ENCODE measurements around the gene NRAP.

Gene NRAP

DNA sequence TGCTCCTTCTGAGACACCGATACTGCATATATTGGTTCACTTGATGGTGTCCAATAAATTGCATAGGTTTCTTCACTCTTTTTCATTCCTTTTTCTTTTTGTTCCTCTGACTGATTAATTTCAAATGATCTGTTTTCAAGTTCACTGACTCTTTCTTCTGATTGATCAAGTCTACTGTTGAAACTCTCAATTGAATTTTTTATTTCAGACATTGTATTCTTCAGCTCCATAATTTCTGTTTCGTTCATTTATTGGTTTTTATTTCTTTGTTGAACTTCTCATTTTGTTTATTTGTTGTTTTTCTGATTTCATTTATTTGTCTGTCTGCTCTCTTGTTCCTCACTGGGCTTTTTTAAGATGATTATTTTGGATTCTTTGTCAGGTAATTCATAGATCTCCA, 29.5 kb upstream of the NRAP start:
- Histone ChIP-seq H3K36me3 (replicated peaks) (peaks cover 6% of the 10 kb centered on the region; the same call in 1 of the 2 replicates), H3K4me1 (no peaks in the 10 kb centered on the region), H3K27me3 (ENCODE audit: low read depth) (no peaks in the 10 kb centered on the region), H3K4me3 (no peak overlapping the region), H3K9me3 (peaks cover 11% of the 10 kb centered on the region)
- DNase-seq (ENCODE audit: low spot score in 2 of 2), result no peak
- in situ Hi-C loops (cut with MboI; ENCODE audit: low sequenced_read_pairs), result no loop called here

DNA sequence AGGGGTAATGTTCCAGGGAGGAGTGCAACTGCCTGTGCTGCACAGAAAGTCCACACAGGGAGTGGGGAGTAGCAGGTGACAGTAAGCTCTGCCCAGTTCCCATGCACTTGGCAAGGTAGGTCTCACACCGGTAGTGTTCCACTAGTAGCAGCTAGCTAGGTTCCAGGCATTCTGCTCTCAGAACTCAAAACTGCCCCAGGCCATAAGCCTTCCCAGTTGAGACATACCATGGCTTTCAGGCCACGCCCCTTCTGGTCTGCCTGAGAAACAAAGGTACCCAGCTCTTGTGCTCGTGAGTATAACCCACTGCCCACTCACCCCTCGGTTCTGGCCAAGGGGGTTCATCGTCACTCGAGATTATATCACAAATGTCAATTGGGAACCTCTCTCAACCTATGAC, 28.4 kb upstream of the NRAP start:
- DNase-seq (ENCODE audit: low spot score in 2 of 2), result no peak
- Histone ChIP-seq H3K9me3 (peaks cover 11% of the 10 kb centered on the region), H3K36me3 (replicated peaks) (no peaks in the 10 kb centered on the region), H3K27me3 (ENCODE audit: low read depth) (no peaks in the 10 kb centered on the region), H3K4me1 (no peaks in the 10 kb centered on the region), H3K4me3 (no peak overlapping the region)
- in situ Hi-C loops (cut with MboI; ENCODE audit: low sequenced_read_pairs), result no loop called here

- Histone ChIP-seq H3K4me1 (no peaks in the 10 kb centered on the region), H3K36me3 (replicated peaks) (no peaks in the 10 kb centered on the region), H3K9me3 (peaks cover 11% of the 10 kb centered on the region), H3K4me3 (no peak overlapping the region), H3K27me3 (ENCODE audit: low read depth) (no peaks in the 10 kb centered on the region)
- in situ Hi-C loops (cut with MboI; ENCODE audit: low sequenced_read_pairs), result no loop called here
- no peak for DNase-seq (ENCODE audit: low spot score in 2 of 2)
These were observed 27.5 kb upstream of the NRAP start for GRCh38 chr10:113691381-113691780.

- no peak for DNase-seq (ENCODE audit: low spot score in 2 of 2)
- Histone ChIP-seq H3K9me3 (peaks cover 11% of the 10 kb centered on the region), H3K4me1 (no peaks in the 10 kb centered on the region), H3K36me3 (replicated peaks) (no peaks in the 10 kb centered on the region), H3K27me3 (ENCODE audit: low read depth) (no peaks in the 10 kb centered on the region), H3K4me3 (no peak overlapping the region)
- in situ Hi-C loops (cut with MboI; ENCODE audit: low sequenced_read_pairs), result no loop called here
These were observed 26.9 kb upstream of the NRAP start for GRCh38 chr10:113690749-113691148.

- no peaks in the 10 kb centered on the region for H3K4me1 ChIP-seq
- H3K9me3 ChIP-seq, result peaks cover 11% of the 10 kb centered on the region
- no peaks in the 10 kb centered on the region for H3K27me3 ChIP-seq (ENCODE audit: low read depth)
- no peaks in the 10 kb centered on the region for H3K36me3 ChIP-seq (replicated peaks)
- no peak overlapping the region for H3K4me3 ChIP-seq
- in situ Hi-C loops (cut with MboI; ENCODE audit: low sequenced_read_pairs), result no loop called here
- DNase-seq (ENCODE audit: low spot score in 2 of 2), result no peak
These were observed 25.7 kb upstream of the NRAP start for GRCh38 chr10:113689574-113689973.

GRCh38 chr10:113689057-113689456, 25.2 kb upstream of the NRAP start:
- Histone ChIP-seq H3K9me3 (peaks cover 11% of the 10 kb centered on the region), H3K36me3 (replicated peaks) (no peaks in the 10 kb centered on the region), H3K27me3 (ENCODE audit: low read depth) (no peaks in the 10 kb centered on the region), H3K4me3 (no peak overlapping the region), H3K4me1 (no peaks in the 10 kb centered on the region)
- in situ Hi-C loops (cut with MboI; ENCODE audit: low sequenced_read_pairs), result no loop called here
- DNase-seq (ENCODE audit: low spot score in 2 of 2), result no peak

- H3K4me1 ChIP-seq, result no peaks in the 10 kb centered on the region
- in situ Hi-C loops (cut with MboI; ENCODE audit: low sequenced_read_pairs), result no loop called here
- no peaks in the 10 kb centered on the region for H3K36me3 ChIP-seq (replicated peaks)
- no peak for DNase-seq (ENCODE audit: low spot score in 2 of 2)
- H3K9me3 ChIP-seq, result no peaks in the 10 kb centered on the region
- no peak overlapping the region for H3K4me3 ChIP-seq
- no peaks in the 10 kb centered on the region for H3K27me3 ChIP-seq (ENCODE audit: low read depth)
These were observed 23.2 kb upstream of the NRAP start for GRCh38 chr10:113687037-113687436.

DNA sequence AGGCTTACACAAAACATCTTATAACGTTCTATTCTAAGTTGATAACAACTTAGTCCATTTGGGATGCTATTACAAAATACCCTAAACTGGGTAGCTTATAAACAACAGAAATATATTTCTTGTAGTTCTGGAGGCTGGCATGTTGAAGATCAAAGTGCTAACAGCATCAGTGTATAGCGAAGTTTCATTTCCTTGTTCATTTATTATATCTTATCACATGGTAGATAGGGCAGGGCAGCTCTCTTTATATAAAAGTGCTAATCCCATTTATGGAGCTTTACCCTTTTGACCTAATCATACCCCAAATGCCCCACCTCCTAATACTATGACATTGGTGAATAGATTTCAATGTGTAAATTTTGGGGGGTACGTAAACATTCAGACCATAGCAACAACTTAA, 22.2 kb upstream of the NRAP start:
- no peaks in the 10 kb centered on the region for H3K36me3 ChIP-seq (replicated peaks)
- no peak overlapping the region for H3K4me3 ChIP-seq
- H3K9me3 ChIP-seq, result no peaks in the 10 kb centered on the region
- DNase-seq (ENCODE audit: low spot score in 2 of 2), result no peak
- in situ Hi-C loops (cut with MboI; ENCODE audit: low sequenced_read_pairs), result no loop called here
- H3K27me3 ChIP-seq (ENCODE audit: low read depth), result no peaks in the 10 kb centered on the region
- peaks cover under 1% of the 10 kb centered on the region; the same call in 1 of the 2 replicates for H3K4me1 ChIP-seq

DNA sequence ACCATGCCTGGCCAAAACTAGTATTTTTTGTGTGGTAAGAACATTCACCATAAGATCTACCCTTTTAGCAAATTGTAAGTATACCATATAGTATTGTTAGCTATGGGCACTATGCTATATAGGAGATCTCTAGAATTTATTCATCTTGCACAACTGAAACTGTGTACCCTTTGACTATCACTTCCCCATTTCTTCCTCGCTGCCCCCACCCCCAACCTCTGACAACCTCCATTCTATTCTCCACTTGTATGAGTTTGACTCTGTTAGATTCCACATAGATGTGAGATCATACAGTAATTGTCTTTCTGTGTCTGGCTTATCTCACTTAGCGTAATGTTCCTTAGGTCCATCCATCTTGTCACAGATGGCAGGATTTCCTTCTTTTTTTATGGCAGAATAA, 19.5 kb upstream of the NRAP start:
- no peak for DNase-seq (ENCODE audit: low spot score in 2 of 2)
- Histone ChIP-seq H3K9me3 (no peaks in the 10 kb centered on the region), H3K4me3 (no peak overlapping the region), H3K36me3 (replicated peaks) (no peaks in the 10 kb centered on the region), H3K4me1 (peaks cover 3% of the 10 kb centered on the region; the same call in 1 of the 2 replicates), H3K27me3 (ENCODE audit: low read depth) (no peaks in the 10 kb centered on the region)
- in situ Hi-C loops (cut with MboI; ENCODE audit: low sequenced_read_pairs), result no loop called here

DNA sequence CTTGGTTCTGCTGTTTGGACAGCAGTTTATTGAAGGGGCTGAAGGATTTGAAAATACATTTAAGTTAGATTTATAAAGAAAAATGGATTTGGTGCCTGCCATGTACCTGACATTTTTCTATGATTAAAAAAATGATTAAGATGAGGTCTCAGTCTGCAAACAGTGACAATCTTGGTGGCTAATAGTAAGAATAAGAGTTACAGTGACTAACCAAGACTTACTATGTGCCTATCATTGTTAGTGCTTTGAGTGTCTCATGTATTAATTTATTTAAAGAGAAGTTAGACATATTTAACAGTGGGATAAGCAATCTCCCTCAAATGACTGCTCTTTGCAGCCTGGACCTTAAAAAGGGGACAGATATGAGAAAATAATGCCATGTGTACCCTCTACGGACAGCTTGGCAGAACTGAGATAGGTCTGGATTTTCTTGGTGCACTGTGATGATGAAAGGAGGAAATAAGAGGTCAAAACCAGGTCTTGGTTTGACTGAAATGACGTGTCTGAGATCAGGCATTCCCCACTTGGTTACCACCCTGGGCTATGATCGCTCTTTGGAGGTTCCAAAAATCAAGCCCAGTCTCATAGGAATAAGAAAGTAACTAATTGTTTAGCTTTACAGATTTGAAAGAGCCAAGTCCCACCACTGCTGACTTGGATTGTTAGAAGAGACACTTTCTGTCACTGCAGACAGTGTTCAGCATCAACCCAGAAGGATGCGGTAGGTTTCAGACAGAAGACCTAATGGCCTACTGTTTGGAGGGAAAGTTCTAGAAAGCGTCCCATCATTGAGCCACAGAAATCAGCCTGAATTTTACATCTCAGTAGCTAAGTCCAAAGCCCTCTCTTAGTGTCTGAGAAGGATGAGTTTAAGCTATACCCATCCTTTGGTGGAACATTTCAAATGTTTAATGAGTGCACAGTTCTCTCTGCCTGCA, 18.0 kb upstream of the NRAP start:
- no peaks in the 10 kb centered on the region for H3K36me3 ChIP-seq (replicated peaks)
- peaks cover 3% of the 10 kb centered on the region; the same call in 1 of the 2 replicates for H3K4me1 ChIP-seq
- no peak overlapping the region for H3K4me3 ChIP-seq
- in situ Hi-C loops (cut with MboI; ENCODE audit: low sequenced_read_pairs), result no loop called here
- H3K27me3 ChIP-seq (ENCODE audit: low read depth), result no peaks in the 10 kb centered on the region
- no peaks in the 10 kb centered on the region for H3K9me3 ChIP-seq
- DNase-seq (ENCODE audit: low spot score in 2 of 2), result no peak

DNA sequence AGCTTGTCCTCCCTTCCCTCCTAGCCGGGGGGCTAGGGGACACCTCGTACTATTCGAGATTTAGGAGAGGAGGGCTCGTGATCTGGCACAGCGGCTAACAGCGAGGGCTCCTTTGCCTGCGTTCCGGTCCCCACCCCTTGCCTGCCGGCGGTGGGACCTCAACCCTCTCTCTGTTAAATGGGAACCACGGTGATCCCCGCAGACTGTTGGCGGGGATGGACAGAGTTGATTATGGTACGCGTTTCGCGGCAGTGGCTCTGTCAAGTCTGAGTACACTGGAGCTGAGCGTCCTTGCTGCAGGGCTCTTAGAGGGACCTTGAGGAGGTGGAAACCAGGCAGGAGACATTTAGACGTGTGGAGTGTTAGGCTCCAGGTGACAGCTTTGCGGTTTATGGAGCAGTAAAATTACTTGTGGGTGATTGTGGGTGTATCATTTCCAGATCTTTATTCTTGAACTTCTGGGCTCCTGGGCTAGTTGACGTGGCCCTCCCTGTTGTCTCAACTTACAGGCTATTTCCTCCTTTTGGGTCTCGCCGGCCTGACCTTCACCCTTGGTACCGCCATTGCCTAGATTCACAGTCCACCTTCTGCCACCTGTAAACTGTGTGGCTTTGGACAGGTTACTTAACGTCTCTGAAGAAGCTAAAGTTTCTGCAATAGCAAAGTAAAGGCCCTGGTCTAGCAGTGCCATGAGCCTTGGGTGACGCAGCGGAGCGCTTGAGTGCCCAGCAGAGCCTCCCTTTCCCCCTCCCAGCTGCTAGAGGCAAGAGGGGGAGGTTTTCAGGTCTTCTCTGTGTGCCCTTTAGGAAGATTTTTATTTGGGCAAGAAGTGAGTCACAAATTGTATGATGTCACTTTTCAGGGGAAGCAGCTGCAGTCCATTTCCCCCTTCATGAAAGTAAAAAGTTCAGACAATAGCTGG, 16.6 kb upstream of the NRAP start:
- no peaks in the 10 kb centered on the region for H3K36me3 ChIP-seq (replicated peaks)
- H3K4me1 ChIP-seq, result peaks cover 3% of the 10 kb centered on the region; the same call in 1 of the 2 replicates
- no peaks in the 10 kb centered on the region for H3K9me3 ChIP-seq
- H3K27me3 ChIP-seq (ENCODE audit: low read depth), result no peaks in the 10 kb centered on the region
- DNase-seq (ENCODE audit: low spot score in 2 of 2), result peak; percentile 34 to 50
- peak overlapping the region; percentile 97 for H3K4me3 ChIP-seq
- in situ Hi-C loops (cut with MboI; ENCODE audit: low sequenced_read_pairs), result no loop called here

DNA sequence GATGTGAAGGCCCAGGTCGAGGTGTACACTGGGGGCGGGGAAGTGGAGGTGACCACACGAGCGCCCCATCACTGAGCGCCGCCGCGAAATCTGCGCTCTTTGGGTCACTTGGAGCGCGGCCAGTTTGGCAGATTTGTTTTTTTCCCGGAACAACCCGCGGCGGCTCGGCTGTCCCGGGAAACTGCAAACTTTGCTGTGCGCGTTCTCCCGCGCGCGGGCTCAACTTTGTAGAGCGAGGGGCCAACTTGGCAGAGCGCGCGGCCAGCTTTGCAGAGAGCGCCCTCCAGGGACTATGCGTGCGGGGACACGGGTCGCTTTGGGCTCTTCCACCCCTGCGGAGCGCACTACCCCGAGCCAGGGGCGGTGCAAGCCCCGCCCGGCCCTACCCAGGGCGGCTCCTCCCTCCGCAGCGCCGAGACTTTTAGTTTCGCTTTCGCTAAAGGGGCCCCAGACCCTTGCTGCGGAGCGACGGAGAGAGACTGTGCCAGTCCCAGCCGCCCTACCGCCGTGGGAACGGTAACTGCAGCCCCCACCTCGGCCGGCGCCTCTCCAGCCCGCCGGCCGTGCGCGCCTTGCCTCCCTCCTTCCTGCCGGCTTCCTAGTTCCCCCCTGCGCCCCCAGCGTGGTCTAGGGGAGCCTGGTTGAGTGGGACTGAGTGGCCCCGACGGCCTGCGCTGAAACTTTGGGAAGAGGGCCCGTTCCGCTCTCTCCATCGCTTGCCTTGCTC, 15.8 kb upstream of the NRAP start, which contains the start of gene CASP7:
Gene CASP7, plus strand, starts transcription at position 450 of the 727 bp plus-strand sequence. CDS start 17,582 bp downstream, outside the sequence.
- no peaks in the 10 kb centered on the region for H3K36me3 ChIP-seq (replicated peaks)
- no peaks in the 10 kb centered on the region for H3K9me3 ChIP-seq
- in situ Hi-C loops (cut with MboI; ENCODE audit: low sequenced_read_pairs), result no loop called here
- no peaks in the 10 kb centered on the region for H3K27me3 ChIP-seq (ENCODE audit: low read depth)
- H3K4me1 ChIP-seq, result peaks cover 3% of the 10 kb centered on the region; the same call in 1 of the 2 replicates
- DNase-seq (ENCODE audit: low spot score in 2 of 2), result peak; percentile 79 to 93
- peak within 1 kb of the TSS; percentile 97 for H3K4me3 ChIP-seq

GRCh38 chr10:113666682-113667252, 2.9 kb upstream of the NRAP start:
- Histone ChIP-seq H3K4me1 (no peaks in the 10 kb centered on the region), H3K4me3 (no peak overlapping the region), H3K9me3 (no peaks in the 10 kb centered on the region), H3K27me3 (ENCODE audit: low read depth) (peaks cover 9% of the 10 kb centered on the region), H3K36me3 (replicated peaks) (no peaks in the 10 kb centered on the region)
- DNase-seq (ENCODE audit: low spot score in 2 of 2), result no peak
- in situ Hi-C loops (cut with MboI; ENCODE audit: low sequenced_read_pairs), result no loop called here
